Memory B cell (primary cell): ENCODE results near the gene FASN.

ENCODE experiments used
- ATAC-seq: fragments of 150-1000 bp; cut with Tn5 transposase; 2 replicates; pipeline ENCODE4 v1.10.0; 2021; ENCODE audit warnings: low read depth, mild to moderate bottlenecking, moderate library complexity
- DNase-seq, 2 donors: peaks; one replicate each; pipeline ENCODE4 v3.0.0; 2022; ENCODE audit warnings: low spot score in 2 of 2
- H3K27ac Mint-ChIP-seq: one replicate; pipeline ENCODE4 v1.8.0; 2022; ENCODE audit warnings: mild to moderate bottlenecking, moderate library complexity, mixed read lengths
- H3K27me3 Mint-ChIP-seq: one replicate; pipeline ENCODE4 v1.8.0; 2022; ENCODE audit warnings: mixed read lengths
- H3K36me3 Mint-ChIP-seq: one replicate; pipeline ENCODE4 v1.8.0; 2022; ENCODE audit warnings: mild to moderate bottlenecking, mixed read lengths
- H3K4me1 Mint-ChIP-seq: one replicate; pipeline ENCODE4 v1.8.0; 2022; ENCODE audit warnings: mixed read lengths
- H3K4me3 Mint-ChIP-seq: one replicate; pipeline ENCODE4 v1.8.0; 2022; ENCODE audit warnings: mild to moderate bottlenecking, moderate library complexity, mixed read lengths
- H3K9me3 Mint-ChIP-seq: one replicate; pipeline ENCODE4 v1.8.0; 2022; ENCODE audit warnings: mixed read lengths

The FASN gene

GRCh38 chr17:82070611-82071010 is 27.4 kb downstream of the FASN start:
- H3K27ac Mint-ChIP-seq: no peak overlapping the region
- DNase-seq (no peak), ATAC-seq (no peak)
- no peaks in the 10 kb centered on the region for H3K4me1 Mint-ChIP-seq
- no peaks in the 10 kb centered on the region for H3K36me3 Mint-ChIP-seq
- H3K9me3 Mint-ChIP-seq: no peaks in the 10 kb centered on the region
- H3K27me3 Mint-ChIP-seq: no peaks in the 10 kb centered on the region
- H3K4me3 Mint-ChIP-seq: no peak overlapping the region

GRCh38 chr17:82065638-82066303 is 32.3 kb downstream of the FASN start, which contains the start of gene DUS1L:
Gene DUS1L, minus strand, starts transcription at chr17:82065804. Its CDS starts 745 bp downstream, at chr17:82065059.
- Mint-ChIP-seq H3K9me3 (no peaks in the 10 kb centered on the region), H3K4me3 (peak within 1 kb of the TSS; percentile 85), H3K27ac (peak within 1 kb of the TSS; percentile 89), H3K4me1 (no peaks in the 10 kb centered on the region), H3K27me3 (no peaks in the 10 kb centered on the region), H3K36me3 (no peaks in the 10 kb centered on the region)
- DNase-seq (peak; percentile 70 to 80), ATAC-seq (peak; percentile 86)

- H3K27me3 Mint-ChIP-seq: no peaks in the 10 kb centered on the region
- peak overlapping the region; percentile 14 for H3K27ac Mint-ChIP-seq
- ATAC-seq (peak; percentile 62), DNase-seq (peak in 1 of 2 donors; percentile 19)
- no peaks in the 10 kb centered on the region for H3K9me3 Mint-ChIP-seq
- peaks cover under 1% of the 10 kb centered on the region for H3K36me3 Mint-ChIP-seq
- peak overlapping the region; percentile 70 for H3K4me3 Mint-ChIP-seq
- H3K4me1 Mint-ChIP-seq: no peaks in the 10 kb centered on the region
Observed at GRCh38 chr17:82065193-82065637, 32.8 kb downstream of the FASN start.

- DNase-seq (no peak), ATAC-seq (no peak)
- Mint-ChIP-seq H3K4me1 (no peaks in the 10 kb centered on the region), H3K27ac (peak overlapping the region; percentile 14), H3K27me3 (no peaks in the 10 kb centered on the region), H3K36me3 (peaks cover 2% of the 10 kb centered on the region), H3K9me3 (no peaks in the 10 kb centered on the region), H3K4me3 (peak overlapping the region; percentile 70)
Observed at GRCh38 chr17:82064433-82065192, 33.4 kb downstream of the FASN start.

GRCh38 chr17:82063424-82064415 is 34.3 kb downstream of the FASN start:
- Mint-ChIP-seq H3K9me3 (no peaks in the 10 kb centered on the region), H3K4me1 (no peaks in the 10 kb centered on the region), H3K27me3 (no peaks in the 10 kb centered on the region), H3K36me3 (peaks cover 2% of the 10 kb centered on the region), H3K4me3 (peak overlapping the region; percentile 70), H3K27ac (no peak overlapping the region)
- no peak for DNase-seq
- ATAC-seq: no peak

GRCh38 chr17:82062984-82063368 is 35.1 kb downstream of the FASN start:
- DNase-seq (no peak), ATAC-seq (no peak)
- peaks cover 2% of the 10 kb centered on the region for H3K36me3 Mint-ChIP-seq
- no peak overlapping the region for H3K4me3 Mint-ChIP-seq
- no peaks in the 10 kb centered on the region for H3K9me3 Mint-ChIP-seq
- no peaks in the 10 kb centered on the region for H3K4me1 Mint-ChIP-seq
- no peaks in the 10 kb centered on the region for H3K27me3 Mint-ChIP-seq
- no peak overlapping the region for H3K27ac Mint-ChIP-seq

- Mint-ChIP-seq H3K4me1 (no peaks in the 10 kb centered on the region), H3K4me3 (no peak overlapping the region), H3K36me3 (peaks cover 2% of the 10 kb centered on the region), H3K27ac (no peak overlapping the region), H3K27me3 (no peaks in the 10 kb centered on the region), H3K9me3 (no peaks in the 10 kb centered on the region)
- no peak for ATAC-seq
- no peak for DNase-seq
Observed at GRCh38 chr17:82062076-82062983, 35.7 kb downstream of the FASN start.

DNA sequence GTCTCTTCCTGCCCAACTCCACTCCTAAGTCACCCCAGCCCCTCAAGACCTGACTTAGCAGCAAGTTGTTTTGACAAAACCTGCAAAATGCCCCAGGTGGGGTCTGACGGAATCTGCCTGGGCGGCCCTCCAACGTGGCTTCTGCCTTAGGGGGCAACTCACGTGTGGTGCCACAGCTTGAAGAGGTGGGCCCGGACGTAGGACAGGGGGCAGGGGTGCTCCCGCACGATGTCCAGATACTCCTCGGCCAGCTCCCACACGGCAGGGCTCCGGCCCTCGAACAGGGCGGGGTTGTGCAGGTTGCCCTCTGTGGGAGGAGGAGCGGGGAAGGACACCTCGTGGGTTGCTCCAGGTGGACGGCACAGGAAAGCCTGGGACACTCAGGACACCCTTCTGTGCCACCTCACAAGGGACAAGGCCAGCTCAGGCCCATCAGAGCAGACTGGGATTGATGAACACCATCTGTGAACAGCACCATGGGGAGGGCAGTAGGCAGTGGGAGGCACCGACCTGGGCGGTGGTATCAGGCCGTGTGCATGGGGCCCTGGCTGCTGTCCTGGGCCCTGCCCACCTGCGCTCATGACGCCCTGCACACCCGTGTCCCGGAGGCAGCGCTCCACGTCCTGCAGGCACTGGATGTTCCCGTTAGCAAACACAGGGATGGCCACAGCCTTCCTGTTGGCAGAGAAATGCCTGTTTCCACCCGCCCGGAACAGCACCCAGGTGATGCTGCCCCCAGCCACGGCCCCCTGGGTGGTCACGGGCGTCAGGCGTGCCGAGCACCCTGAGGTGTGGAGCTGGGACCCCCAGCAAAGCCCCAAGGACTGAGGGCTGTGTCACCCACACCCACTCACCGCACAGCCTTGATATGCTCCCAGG is 36.8 kb downstream of the FASN start:
- no peaks in the 10 kb centered on the region for H3K9me3 Mint-ChIP-seq
- H3K27ac Mint-ChIP-seq: no peak overlapping the region
- DNase-seq (no peak), ATAC-seq (no peak)
- peaks cover 2% of the 10 kb centered on the region for H3K36me3 Mint-ChIP-seq
- H3K27me3 Mint-ChIP-seq: no peaks in the 10 kb centered on the region
- H3K4me3 Mint-ChIP-seq: no peak overlapping the region
- H3K4me1 Mint-ChIP-seq: no peaks in the 10 kb centered on the region

DNA sequence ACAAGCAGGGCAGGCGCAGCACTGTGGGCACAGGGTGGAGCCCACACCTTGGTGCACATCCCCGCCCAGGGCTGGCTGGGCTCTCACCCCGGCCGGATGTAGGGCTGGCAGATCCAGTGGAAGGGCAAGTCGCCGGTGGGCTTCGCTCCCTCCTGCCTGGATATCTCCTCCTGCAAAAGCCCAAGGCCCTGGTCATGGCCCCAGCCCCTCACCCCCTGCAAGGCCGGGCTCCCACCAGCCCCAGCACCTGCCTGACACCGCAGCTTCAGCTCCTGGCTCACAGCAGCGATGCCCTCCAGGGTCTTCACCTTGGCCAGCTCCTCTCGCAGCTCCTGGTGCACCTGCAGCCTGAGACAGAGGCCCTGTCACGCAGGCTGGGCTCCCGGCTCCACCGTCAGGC is 37.4 kb downstream of the FASN start:
- Mint-ChIP-seq H3K36me3 (peaks cover 2% of the 10 kb centered on the region), H3K4me3 (no peak overlapping the region), H3K27ac (no peak overlapping the region), H3K27me3 (no peaks in the 10 kb centered on the region), H3K4me1 (no peaks in the 10 kb centered on the region), H3K9me3 (no peaks in the 10 kb centered on the region)
- ATAC-seq (no peak), DNase-seq (no peak)

DNA sequence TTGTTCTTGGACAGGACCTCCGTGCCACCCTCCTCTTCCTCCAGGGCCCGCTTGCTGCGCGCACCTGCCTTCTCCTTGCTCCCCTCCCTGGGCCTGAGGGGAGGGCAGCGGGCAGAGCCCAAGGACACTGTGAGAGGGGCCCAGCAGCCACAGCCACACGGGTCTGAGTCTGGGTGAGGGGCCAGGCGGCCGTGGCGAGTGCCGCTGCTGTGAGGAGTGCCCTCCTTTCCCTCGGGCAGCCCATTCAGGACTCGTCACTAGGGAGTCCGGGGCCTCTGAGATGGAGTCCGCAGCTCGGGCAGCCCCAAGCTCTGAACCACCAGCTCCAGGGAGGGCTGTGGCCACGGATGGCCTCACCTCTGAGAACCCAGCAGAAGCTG is 38.0 kb downstream of the FASN start:
- Mint-ChIP-seq H3K4me1 (no peaks in the 10 kb centered on the region), H3K27me3 (no peaks in the 10 kb centered on the region), H3K9me3 (no peaks in the 10 kb centered on the region), H3K4me3 (no peak overlapping the region), H3K36me3 (peaks cover 4% of the 10 kb centered on the region), H3K27ac (no peak overlapping the region)
- no peak for DNase-seq
- no peak for ATAC-seq

DNA sequence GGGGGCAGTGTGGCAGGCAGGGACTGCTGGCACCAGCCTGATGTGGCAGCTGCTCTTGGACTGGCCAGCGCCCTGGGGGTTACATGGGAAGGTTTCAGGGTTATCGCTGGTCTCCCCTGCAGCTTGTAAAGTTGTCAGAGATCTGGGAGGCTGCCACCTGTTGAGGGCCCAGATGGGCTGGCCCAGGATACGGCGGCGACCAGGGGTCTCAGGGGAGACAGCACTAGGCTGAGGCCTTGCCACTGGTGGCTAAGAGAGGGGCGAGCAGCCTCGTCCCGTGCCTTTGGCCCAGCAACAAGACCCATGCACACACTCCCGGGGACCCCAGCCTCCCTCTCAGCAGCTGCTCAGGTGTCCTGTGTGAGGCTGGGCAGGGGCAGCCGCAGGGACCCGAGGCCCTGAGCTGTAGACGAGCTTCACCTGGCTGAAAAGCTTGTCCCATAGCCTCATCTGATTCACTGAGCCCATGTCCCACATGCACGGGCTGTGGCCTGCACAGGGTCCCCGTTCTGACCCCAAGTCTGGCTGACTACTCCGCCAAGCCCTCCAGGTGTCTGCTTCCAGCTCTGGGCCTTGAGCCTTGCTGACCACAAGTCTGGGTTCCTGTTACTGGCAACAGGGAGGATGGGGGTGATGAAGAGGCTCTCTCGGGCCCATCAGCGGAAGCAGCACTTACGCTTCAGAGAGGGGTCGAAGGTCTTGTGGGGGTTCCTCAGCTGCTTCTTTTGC is 38.6 kb downstream of the FASN start:
- H3K27me3 Mint-ChIP-seq: no peaks in the 10 kb centered on the region
- H3K4me1 Mint-ChIP-seq: no peaks in the 10 kb centered on the region
- H3K9me3 Mint-ChIP-seq: no peaks in the 10 kb centered on the region
- peaks cover 5% of the 10 kb centered on the region for H3K36me3 Mint-ChIP-seq
- H3K27ac Mint-ChIP-seq: no peak overlapping the region
- DNase-seq (no peak), ATAC-seq (no peak)
- H3K4me3 Mint-ChIP-seq: no peak overlapping the region

- H3K9me3 Mint-ChIP-seq: no peaks in the 10 kb centered on the region
- peaks cover 5% of the 10 kb centered on the region for H3K36me3 Mint-ChIP-seq
- no peak overlapping the region for H3K27ac Mint-ChIP-seq
- ATAC-seq (no peak), DNase-seq (no peak)
- no peaks in the 10 kb centered on the region for H3K27me3 Mint-ChIP-seq
- H3K4me3 Mint-ChIP-seq: no peak overlapping the region
- H3K4me1 Mint-ChIP-seq: no peaks in the 10 kb centered on the region
Observed at GRCh38 chr17:82058855-82059249, 39.2 kb downstream of the FASN start.
